PC-9 (cell line): Measurements from ENCODE around the gene DCAF17.

Experiments used
- CTCF ChIP-seq: fragments of 200-600 bp; sonication (generic); conservative IDR thresholded peaks from 2 replicates; pipeline ENCODE4 v1.6.1; 2017; ENCODE audit warnings: mixed run types, antibody characterized with exemption, mild to moderate bottlenecking, moderate library complexity
- EZH2 ChIP-seq: fragments of 200-600 bp; sonication (generic); IDR thresholded peaks from 2 replicates; pipeline ENCODE4 v1.8.0; 2017; ENCODE audit warnings: antibody characterized with exemption, low read depth

DNA sequence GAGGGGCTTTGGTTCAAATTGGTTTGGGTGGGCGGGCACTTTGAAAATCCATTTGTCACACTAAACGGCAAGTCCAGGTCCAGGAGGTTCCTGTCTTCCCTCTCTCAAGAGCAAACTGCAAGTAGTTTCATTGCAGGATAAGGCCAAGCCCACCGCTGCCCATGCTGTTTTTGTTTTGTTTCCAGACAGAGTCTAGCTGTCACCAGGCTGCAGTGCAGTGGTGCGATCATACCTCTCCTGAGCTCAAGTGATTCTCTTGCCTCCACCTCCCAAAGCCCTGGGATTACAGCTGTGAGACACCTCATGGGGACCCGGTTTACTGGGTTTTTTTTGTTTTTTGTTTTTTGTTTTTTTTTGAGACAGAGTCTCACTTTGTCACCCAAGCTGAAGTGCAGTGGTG lies 86.4 kb downstream of the DCAF17 start:
- no peak for TF ChIP-seq CTCF
- no peak for TF ChIP-seq EZH2
